NB4 (cell line): ENCODE data around the gene C1orf56.

ENCODE experiments used
- DNase-seq: peaks from one replicate; pipeline ENCODE4 v3.0.0; 2010; ENCODE audit warnings: low read depth
- H3K4me3 ChIP-seq: one replicate; pipeline ENCODE4 v1.5.1; 2011; ENCODE audit warnings: mild to moderate bottlenecking, low read depth, low read length, moderate library complexity
- CTCF ChIP-seq: IDR thresholded peaks from one replicate; pipeline ENCODE4 v1.5.1; 2012; ENCODE audit warnings: low read depth, low read length
- MAX ChIP-seq: IDR thresholded peaks from 2 replicates; pipeline ENCODE4 v1.6.1; 2011; ENCODE audit warnings: low read depth, low read length
- MYC ChIP-seq: IDR thresholded peaks from 2 replicates; pipeline ENCODE4 v1.6.1; 2011; ENCODE audit warnings: low read depth, low read length
- POLR2A ChIP-seq: IDR thresholded peaks from 2 replicates; pipeline ENCODE4 v1.6.1; 2011; ENCODE audit warnings: mild to moderate bottlenecking; ENCODE audit not compliant: insufficient read length; ENCODE audit errors: extremely low read depth

C1orf56 gene

GRCh38 chr1:151012684-151013471 lies 34.7 kb upstream of the C1orf56 start:
- TF ChIP-seq MYC (no peak), CTCF (no peak), POLR2A (no peak), MAX (no peak)
- no peak for DNase-seq
- H3K4me3 ChIP-seq: no peak overlapping the region

GRCh38 chr1:151013518-151013917 lies 34.0 kb upstream of the C1orf56 start:
- no peak for DNase-seq
- no peak for TF ChIP-seq POLR2A
- TF ChIP-seq MYC: no peak
- TF ChIP-seq MAX: no peak
- no peak for TF ChIP-seq CTCF
- no peak overlapping the region for H3K4me3 ChIP-seq

- peak; percentile 83 for DNase-seq
- H3K4me3 ChIP-seq: no peak overlapping the region
- TF ChIP-seq CTCF (peak; percentile 86), POLR2A (no peak)
Observed at GRCh38 chr1:151024540-151025146, 22.9 kb upstream of the C1orf56 start.

GRCh38 chr1:151026460-151026859 lies 21.1 kb upstream of the C1orf56 start:
- TF ChIP-seq CTCF (no peak), POLR2A (no peak), MAX (no peak), MYC (no peak)
- no peak overlapping the region for H3K4me3 ChIP-seq

GRCh38 chr1:151032164-151032563 lies 15.4 kb upstream of the C1orf56 start:
- no peak for TF ChIP-seq MYC
- no peak for TF ChIP-seq CTCF
- no peak for TF ChIP-seq MAX
- TF ChIP-seq POLR2A: no peak
- no peak overlapping the region for H3K4me3 ChIP-seq
- DNase-seq: no peak

More at GRCh38 chr1:151026460-151026859, 21.1 kb upstream of the C1orf56 start:
- no peak for DNase-seq
